Effector CD8-positive, alpha-beta T cell (primary cell): ENCODE measurements around the gene KIAA1549.
"Not testable (repeated sequence)": the region's sequence is repeated elsewhere in the genome, so short reads cannot be mapped to it uniquely, and the experiment has no call there.

ENCODE experiments used
- DNase-seq: peaks from one replicate; lab custom pipeline; 2025; lab: John Stamatoyannopoulos, UW

Gene KIAA1549

DNA sequence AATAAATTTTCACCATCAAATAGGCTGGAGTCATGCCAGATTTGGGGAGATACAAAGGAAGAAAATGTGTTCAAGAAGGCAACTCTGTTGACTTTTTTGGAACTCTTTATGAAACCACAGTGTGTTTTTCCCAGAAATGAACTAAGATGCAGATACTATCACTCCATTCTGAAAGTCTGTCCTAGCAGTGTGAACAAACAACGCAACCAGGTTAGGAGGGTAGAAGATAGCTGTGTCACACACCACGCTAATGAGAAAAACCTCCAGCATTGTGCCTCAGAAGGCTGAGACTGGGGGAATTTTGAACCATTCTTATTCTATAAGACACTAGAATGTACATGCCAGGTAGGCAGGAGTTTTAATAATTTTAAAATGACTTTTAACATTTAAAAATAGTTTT lies 167.2 kb downstream of the KIAA1549 start:
- DNase-seq, result no peak

GRCh38 chr7:138811327-138811726 lies 169.9 kb downstream of the KIAA1549 start:
- not testable (repeated sequence) for DNase-seq

- DNase-seq, result no peak
These were observed 171.8 kb downstream of the KIAA1549 start for GRCh38 chr7:138809346-138809745.

- DNase-seq, result no peak
These were observed 176.6 kb downstream of the KIAA1549 start for GRCh38 chr7:138804618-138805017.

DNA sequence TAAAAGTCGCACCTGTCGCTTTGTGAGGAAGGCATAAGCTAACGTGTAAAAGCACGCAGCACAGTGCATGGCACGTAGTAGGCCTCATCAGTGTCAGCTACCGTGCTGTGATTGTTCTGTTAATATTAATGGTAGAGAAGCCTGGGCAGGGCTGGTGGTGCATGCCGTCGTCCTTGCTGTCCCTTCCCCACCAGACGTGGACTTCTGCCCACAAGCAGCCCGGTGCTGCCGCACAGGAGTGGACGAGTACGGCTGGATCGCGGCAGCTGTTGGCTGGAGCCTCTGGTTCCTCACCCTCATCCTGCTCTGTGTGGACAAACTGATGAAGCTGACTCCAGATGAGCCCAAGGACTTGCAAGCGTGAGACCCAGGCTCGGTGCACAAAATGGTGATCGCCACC lies 178.5 kb downstream of the KIAA1549 start:
- no peak for DNase-seq

- DNase-seq, result no peak
These were observed 179.9 kb downstream of the KIAA1549 start for GRCh38 chr7:138801256-138801655.

- DNase-seq, result no peak
These were observed 181.7 kb downstream of the KIAA1549 start for GRCh38 chr7:138799336-138800000.

DNA sequence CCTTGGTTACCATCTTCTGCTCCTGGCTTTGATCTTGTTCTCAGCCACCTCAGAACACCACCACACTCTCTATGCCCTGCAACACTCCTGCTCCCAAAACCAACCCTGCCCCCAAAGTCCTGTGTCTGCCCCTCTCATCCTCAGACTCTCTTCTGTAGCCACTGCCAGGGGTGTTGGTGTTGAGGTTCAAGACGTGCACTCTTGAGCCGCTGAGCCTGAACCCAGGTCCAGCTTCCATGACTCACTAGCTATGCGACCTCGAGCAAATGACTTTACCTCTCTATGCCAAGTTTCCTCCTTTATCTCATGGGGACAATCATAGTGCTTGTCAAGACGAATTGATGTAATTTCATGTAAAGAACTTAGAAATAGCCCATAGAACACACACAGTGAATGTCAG lies 182.4 kb downstream of the KIAA1549 start:
- no peak for DNase-seq

- DNase-seq, result no peak
These were observed 183.4 kb downstream of the KIAA1549 start, which contains the start of the genes ATP6V0A4 and TMEM213 for GRCh38 chr7:138797715-138798320. ATP6V0A4 (minus strand) TSS chr7:138798196; CDS start chr7:138771247, 26,949 bp downstream. TMEM213 (plus strand) TSS chr7:138797994; CDS start chr7:138798105, 111 bp downstream.

DNA sequence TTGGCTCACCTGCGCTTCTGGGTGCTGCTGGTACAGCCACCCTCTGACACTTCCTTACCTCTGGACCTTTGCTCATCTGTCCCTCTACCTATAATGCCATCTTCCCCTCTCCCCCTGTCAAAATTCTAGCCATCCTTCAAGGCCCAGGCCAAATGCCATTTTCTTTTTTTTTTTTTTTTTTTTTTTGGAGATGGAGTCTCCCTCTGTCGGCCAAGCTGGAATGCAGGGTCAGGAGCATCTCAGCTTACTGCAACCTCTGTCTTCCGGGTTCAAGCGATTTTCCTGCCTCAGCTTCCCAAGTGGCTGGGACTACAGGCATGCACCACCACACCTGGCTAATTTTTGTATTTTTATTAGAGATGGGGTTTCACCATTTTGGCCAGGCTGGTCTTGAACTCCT lies 184.1 kb downstream of the KIAA1549 start:
- not testable (repeated sequence) for DNase-seq

- no peak for DNase-seq
These were observed 185.1 kb downstream of the KIAA1549 start for GRCh38 chr7:138796038-138796615.

DNA sequence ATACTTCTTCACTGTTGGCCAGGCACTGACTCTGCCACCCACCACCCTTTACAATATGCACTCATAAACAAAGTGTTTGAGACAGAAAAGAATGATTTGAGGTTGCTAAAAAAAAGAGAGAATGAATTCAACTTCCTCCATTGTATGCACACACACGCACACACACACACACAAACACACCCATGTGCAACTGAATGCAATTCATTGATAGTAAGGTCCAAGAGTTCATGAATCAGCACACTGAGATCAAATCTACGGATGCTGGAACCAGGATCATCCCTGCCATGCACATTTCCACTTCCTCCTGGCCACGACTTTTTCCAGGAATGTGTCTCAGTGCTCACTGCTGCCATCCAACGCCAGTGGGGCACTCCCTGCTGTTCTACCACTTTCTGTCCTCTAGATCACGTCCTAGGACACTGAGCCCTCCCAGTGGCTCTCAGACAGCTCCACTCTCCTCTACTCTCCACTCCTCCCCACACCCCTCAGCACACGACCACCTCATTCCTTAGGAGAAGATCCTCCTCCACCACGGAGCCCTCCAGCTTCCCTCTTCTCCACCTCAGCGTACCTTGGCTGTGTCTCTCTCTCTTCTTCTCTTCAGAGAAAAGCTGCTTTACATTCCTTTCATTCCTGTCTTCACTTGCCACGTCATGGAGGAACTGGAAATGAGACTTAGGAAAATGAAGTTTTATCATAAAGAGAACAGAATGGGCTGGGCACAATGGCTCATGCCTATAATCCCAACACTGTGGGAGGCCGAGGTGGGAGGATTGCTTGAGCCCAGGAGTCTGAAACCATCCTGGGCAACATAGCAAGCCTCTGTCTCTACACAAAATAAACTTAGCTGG lies 195.4 kb downstream of the KIAA1549 start:
- DNase-seq, result no peak

DNA sequence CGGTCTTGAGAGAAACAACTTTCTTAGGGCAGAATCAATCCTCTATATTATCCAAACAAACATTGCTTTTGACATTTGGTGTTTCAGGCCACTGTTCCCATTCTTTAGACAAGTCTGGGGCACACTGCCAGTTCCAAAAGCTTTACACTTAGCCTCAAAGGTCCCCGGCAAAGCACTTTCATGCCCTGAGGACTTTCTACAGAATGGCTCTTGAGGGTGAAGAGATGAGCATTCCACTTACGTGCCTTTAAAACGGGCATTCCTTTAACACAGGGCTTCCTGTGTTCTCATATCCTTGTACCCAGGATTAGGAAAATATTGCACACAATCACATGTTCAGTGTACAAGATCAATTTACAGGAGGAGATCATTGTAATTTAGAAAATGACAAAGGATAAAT lies 196.5 kb downstream of the KIAA1549 start:
- no peak for DNase-seq
